ENCODE measurements around the gene ENTPD7. TPM values are rescaled to one million over a fixed set of nuclear protein-coding genes. Genes with fewer than 3 reads are reported as not detected.

Gene ENTPD7
- total and polyA plus RNA-seq, 2 of the 8 experiments (the other 6 are each of a cell fraction or from before 2014, with no cell fraction given): 5.0 to 15.6 TPM

DNA sequence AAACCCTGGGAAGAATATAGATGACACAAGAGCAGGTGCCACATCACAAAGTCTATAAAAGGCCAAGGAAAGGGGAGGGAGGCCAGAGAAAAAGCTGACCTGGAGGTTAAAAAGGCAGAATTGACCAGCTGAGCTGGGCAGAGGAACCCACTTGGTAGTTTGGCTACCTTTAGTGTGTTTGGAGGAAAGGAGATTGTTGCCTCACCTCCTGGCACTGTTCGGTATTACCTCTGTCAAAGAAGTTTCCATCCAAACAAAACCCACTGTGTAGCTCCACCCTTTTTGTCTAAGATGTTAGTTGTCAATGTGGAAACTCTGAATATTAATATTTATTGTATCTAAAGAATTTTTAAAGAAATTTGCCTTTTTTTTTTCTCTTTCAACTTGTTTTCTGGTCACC, 23.4 kb downstream of the ENTPD7 start:
- no peaks in the 10 kb centered on the region for H3K23me2 ChIP-seq (ENCODE audit: low read depth, low read length)
- H2BK12ac ChIP-seq (ENCODE audit: low read depth, low read length): no peak overlapping the region
- H3K14ac ChIP-seq (ENCODE audit: insufficient read length): no peak overlapping the region
- ChIA-PET CTCF (ENCODE audit: partially characterized antibody) (interaction anchor here (0.6 to 1.4 kb wide), 2 partner anchors 11 to 79 kb away, joined by 3 to 7 read pairs; no protein-coding TSS in a partner anchor), POLR2A (ENCODE audit: partially characterized antibody) (no interaction called here)
- H3K56ac ChIP-seq (replicated peaks; ENCODE audit: insufficient read length, low read depth, low read length): no peak overlapping the region
- H3K4me2 ChIP-seq (ENCODE audit: insufficient read depth in 1 of 2, low read depth in 2 of 2, low read length in 2 of 2): no peak overlapping the region
- H3K9me3 ChIP-seq (ENCODE audit: insufficient read depth in 2 of 2, low read depth in 1 of 2, low read length in 1 of 2): no peaks in the 10 kb centered on the region
- H3K9ac ChIP-seq (replicated peaks in 1 of 4; ENCODE audit: extremely low read depth in 1 of 4, low read depth in 3 of 4, low read length in 3 of 4): no peak overlapping the region
- no peak overlapping the region for H3K23ac ChIP-seq (ENCODE audit: insufficient read length)
- H2BK120ac ChIP-seq (replicated peaks; ENCODE audit: low read depth, low read length): no peak overlapping the region
- no peaks in the 10 kb centered on the region for H4K20me1 ChIP-seq (replicated peaks in 1 of 2; ENCODE audit: control insufficient read depth in 1 of 2, insufficient read depth in 2 of 2, low read length in 2 of 2)
- H2AFZ ChIP-seq (ENCODE audit: low read length): no peak overlapping the region
- H4K5ac ChIP-seq (ENCODE audit: insufficient read length, low read depth, low read length): no peak overlapping the region
- DNase-seq (ENCODE audit: low read depth in 1 of 2, low spot score in 2 of 2) (no peak), FAIRE-seq (no peak)
- no peak overlapping the region for H3K18ac ChIP-seq (ENCODE audit: extremely low read depth, low read length)
- H2BK15ac ChIP-seq (ENCODE audit: low read length): no peak overlapping the region
- 83% methylated on average over 1 of the region's 1 CpG; no CpG with 5 or more reads in 1 of the 2 experiments for WGBS, 2 experiments (ENCODE audit: extremely low coverage in 1 of 2, insufficient coverage in 1 of 2, insufficient read length in 1 of 2, insufficient replicate concordance in 2 of 2, low coverage in 1 of 2, low lambda C conversion rate in 2 of 2, missing lambda C conversion rate in 1 of 2)
- H3K4me1 ChIP-seq (replicated peaks in 1 of 4; ENCODE audit: control insufficient read depth in 3 of 4, insufficient read depth in 4 of 4, low read length in 3 of 4): no peaks in the 10 kb centered on the region
- no peak overlapping the region for H3K27ac ChIP-seq (ENCODE audit: low read depth, low read length)
- no peak overlapping the region for H2BK5ac ChIP-seq (ENCODE audit: low read depth, low read length)
- no peak overlapping the region for H4K91ac ChIP-seq (replicated peaks; ENCODE audit: insufficient read length, low read length)
- H3K4me3 ChIP-seq (ENCODE audit: extremely low read depth in 1 of 4, insufficient read depth in 2 of 4, low read depth in 3 of 4, low read length in 4 of 4): no peak overlapping the region
- no peak overlapping the region for H2BK20ac ChIP-seq (ENCODE audit: low read length)
- no peaks in the 10 kb centered on the region for H3K27me3 ChIP-seq (replicated peaks in 1 of 4; ENCODE audit: control insufficient read depth in 3 of 4, extremely low read depth in 1 of 4, insufficient read depth in 3 of 4, low read length in 3 of 4)
- no peak overlapping the region for H3K4ac ChIP-seq (replicated peaks; ENCODE audit: insufficient read length, low read depth, low read length)
- H4K8ac ChIP-seq (ENCODE audit: extremely low read depth, insufficient read depth, low read length): no peak overlapping the region
- no peak overlapping the region for H2AK5ac ChIP-seq (ENCODE audit: low read depth, low read length)
- peaks cover 0 to 12% (median 9%) of the 10 kb centered on the region in 4 experiments; a peak in 5 of 8 replicates for H3K36me3 ChIP-seq (ENCODE audit: control insufficient read depth in 2 of 4, insufficient read depth in 4 of 4, low read length in 3 of 4)
- H3K79me1 ChIP-seq (ENCODE audit: low read depth, low read length): no peaks in the 10 kb centered on the region
- H3K79me2 ChIP-seq (ENCODE audit: control insufficient read depth in 1 of 2, insufficient read depth in 2 of 2, low read length in 2 of 2): no peaks in the 10 kb centered on the region
- TF ChIP-seq ATF2 (IDR thresholded peaks at IDR 0.05; ENCODE audit: low read length): no peak
- no peak for TF ChIP-seq CBX8 (IDR thresholded peaks at IDR 0.05; ENCODE audit: borderline replicate concordance, low read depth, low read length)
- TF ChIP-seq RBBP5 (IDR thresholded peaks at IDR 0.05; ENCODE audit: borderline replicate concordance, low read depth, low read length): no peak
- TF ChIP-seq USF2 (IDR thresholded peaks at IDR 0.05; ENCODE audit: low read length): no peak
- no peak for TF ChIP-seq RNF2 (IDR thresholded peaks at IDR 0.05; ENCODE audit: borderline replicate concordance, low read depth, low read length, missing control alignments, poor library complexity, severe bottlenecking)
- no peak for TF ChIP-seq RFX5 (IDR thresholded peaks at IDR 0.05; ENCODE audit: borderline replicate concordance, low read depth, low read length)
- TF ChIP-seq RAD21 (IDR thresholded peaks at IDR 0.05 in 1 of 2, conservative IDR thresholded peaks at IDR 0.05 in 1 of 2; ENCODE audit: low read depth in 2 of 2, low read length in 2 of 2): peak; percentile 30 to 31
